Measurements from ENCODE around the gene PRSS27. TPM values are rescaled to one million over a fixed set of nuclear protein-coding genes. Genes with fewer than 3 reads are reported as not detected.

The PRSS27 gene
- total and polyA plus RNA-seq, 2 donors (not counting 3 experiments of a cell fraction or from before 2014, with no cell fraction given): 0.33 to 0.53 TPM

DNA sequence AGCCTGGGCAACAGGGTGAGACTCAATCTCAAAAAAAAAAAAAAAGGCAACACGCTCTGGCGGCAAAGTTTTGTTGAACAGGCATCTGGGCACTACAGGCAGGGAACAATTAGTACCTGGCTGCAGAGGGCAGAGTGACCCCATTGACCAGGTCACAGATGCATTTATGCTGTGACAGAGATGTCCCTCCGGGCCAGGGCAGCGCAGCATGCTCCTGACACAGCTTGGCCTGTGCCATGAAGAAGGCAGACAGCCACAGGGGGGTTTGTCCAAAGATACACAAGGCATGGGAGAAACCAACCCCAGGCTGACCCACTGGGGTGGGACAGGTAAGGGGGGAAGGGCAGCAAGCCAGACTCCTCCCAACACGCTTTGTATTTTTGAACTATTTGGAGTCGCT lies 24.7 kb upstream of the PRSS27 start:
- Histone ChIP-seq H3K27ac (ENCODE audit: insufficient read depth, low read depth, low read length) (no peak overlapping the region), H3K9me1 (replicated peaks; ENCODE audit: control insufficient read depth, extremely low read depth, insufficient read depth, low read length) (no peaks in the 10 kb centered on the region), H3K9ac (replicated peaks; ENCODE audit: extremely low read depth, insufficient read depth, low read length) (no peak overlapping the region), H3K79me2 (ENCODE audit: control insufficient read depth, insufficient read depth, low read length) (no peaks in the 10 kb centered on the region), H3K9me3 (replicated peaks; ENCODE audit: control insufficient read depth, insufficient read depth, low read length) (no peaks in the 10 kb centered on the region), H3K27me3 (ENCODE audit: control insufficient read depth in 2 of 2, insufficient read depth in 2 of 2, low read length in 2 of 2) (no peaks in the 10 kb centered on the region), H2AFZ (ENCODE audit: low read depth, low read length) (no peak overlapping the region), H4K20me1 (replicated peaks; ENCODE audit: control insufficient read depth, extremely low read depth, insufficient read depth, low read length) (no peaks in the 10 kb centered on the region), H3K36me3 (ENCODE audit: control insufficient read depth in 2 of 2, extremely low read depth in 1 of 2, insufficient read depth in 2 of 2, low read length in 2 of 2) (no peaks in the 10 kb centered on the region), H3K4me3 (replicated peaks in 1 of 3; ENCODE audit: insufficient read depth in 1 of 3, low read depth in 1 of 3, low read length in 3 of 3) (no peak overlapping the region), H3K4me2 (ENCODE audit: insufficient read depth, low read length) (no peak overlapping the region), H3K4me1 (ENCODE audit: control insufficient read depth, extremely low read depth, insufficient read depth, low read length) (no peaks in the 10 kb centered on the region)
- CTCF ChIA-PET: no interaction called here
- DNase-seq (ENCODE audit: low read depth, low spot score) (no peak), FAIRE-seq (no peak)
- dilution Hi-C loops (cut with MboI; ENCODE audit: extremely low pct_ligation_motif_present, low sequenced_read_pairs): no loop called here
- no peak for TF ChIP-seq FOS (IDR thresholded peaks at IDR 0.05; ENCODE audit: borderline replicate concordance, insufficient read depth, low read length)
- TF ChIP-seq, protein P1, sequence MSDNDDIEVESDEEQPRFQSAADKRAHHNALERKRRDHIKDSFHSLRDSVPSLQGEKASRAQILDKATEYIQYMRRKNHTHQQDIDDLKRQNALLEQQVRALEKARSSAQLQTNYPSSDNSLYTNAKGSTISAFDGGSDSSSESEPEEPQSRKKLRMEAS (IDR thresholded peaks at IDR 0.05; ENCODE audit: insufficient read depth, insufficient read length): no peak
- TF ChIP-seq EZH2 (IDR thresholded peaks at IDR 0.05; ENCODE audit: borderline replicate concordance, low read depth, low read length, severe bottlenecking): no peak
- TF ChIP-seq JUN (IDR thresholded peaks at IDR 0.05; ENCODE audit: borderline replicate concordance, insufficient read depth, insufficient read length, low read depth): no peak
- TF ChIP-seq, protein P2, sequence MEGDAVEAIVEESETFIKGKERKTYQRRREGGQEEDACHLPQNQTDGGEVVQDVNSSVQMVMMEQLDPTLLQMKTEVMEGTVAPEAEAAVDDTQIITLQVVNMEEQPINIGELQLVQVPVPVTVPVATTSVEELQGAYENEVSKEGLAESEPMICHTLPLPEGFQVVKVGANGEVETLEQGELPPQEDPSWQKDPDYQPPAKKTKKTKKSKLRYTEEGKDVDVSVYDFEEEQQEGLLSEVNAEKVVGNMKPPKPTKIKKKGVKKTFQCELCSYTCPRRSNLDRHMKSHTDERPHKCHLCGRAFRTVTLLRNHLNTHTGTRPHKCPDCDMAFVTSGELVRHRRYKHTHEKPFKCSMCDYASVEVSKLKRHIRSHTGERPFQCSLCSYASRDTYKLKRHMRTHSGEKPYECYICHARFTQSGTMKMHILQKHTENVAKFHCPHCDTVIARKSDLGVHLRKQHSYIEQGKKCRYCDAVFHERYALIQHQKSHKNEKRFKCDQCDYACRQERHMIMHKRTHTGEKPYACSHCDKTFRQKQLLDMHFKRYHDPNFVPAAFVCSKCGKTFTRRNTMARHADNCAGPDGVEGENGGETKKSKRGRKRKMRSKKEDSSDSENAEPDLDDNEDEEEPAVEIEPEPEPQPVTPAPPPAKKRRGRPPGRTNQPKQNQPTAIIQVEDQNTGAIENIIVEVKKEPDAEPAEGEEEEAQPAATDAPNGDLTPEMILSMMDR (IDR thresholded peaks at IDR 0.05; ENCODE audit: extremely low read depth in 1 of 2, insufficient read depth in 1 of 2, low read depth in 1 of 2, low read length in 2 of 2): no peak
- no peak for TF ChIP-seq GATA2 (IDR thresholded peaks at IDR 0.05; ENCODE audit: insufficient read depth, insufficient read length, low read depth, low read length)
- no peak for TF ChIP-seq MYC (IDR thresholded peaks at IDR 0.05; ENCODE audit: low read depth, low read length)
- TF ChIP-seq POLR2AphosphoS5 (IDR thresholded peaks at IDR 0.05; ENCODE audit: insufficient read depth, low read depth, low read length): no peak
- no peak for TF ChIP-seq POLR2A (IDR thresholded peaks at IDR 0.05; ENCODE audit: low read depth, low read length)
- intact Hi-C loops (cut with micrococcal nuclease): no loop called here
- POLR2A ChIA-PET: no interaction called here
- BruUV-seq (replicated peaks): no TSS peak

Measured in endothelial cell of umbilical vein (primary cell).